A549 (cell line): ENCODE results near the gene PLD3. TPM values are rescaled to one million over a fixed set of nuclear protein-coding genes. Genes with fewer than 3 reads are reported as not detected.

Experiments used
- ATAC-seq, 2 experiments: fragments of 200-7000 bp in 1 of 2; fragments of >200 bp in 1 of 2; cut with Nextera tagmentation in 1 of 2; cut with Tn5 transposase in 1 of 2; 3 replicates each; pipeline versions ENCODE4 v1.8.0 to v1.9.1; 2018 to 2020; ENCODE audit warnings: mild to moderate bottlenecking in 1 of 2, moderate library complexity in 1 of 2
- CTCF ChIA-PET: fragments of 300-600 bp; sonication (Branson Sonifier 250); formaldehyde crosslinking; extraction: SDS; loops from one replicate; lab custom pipeline; 2021; ENCODE audit warnings: antibody characterized with exemption, inconsistent platforms; lab: Yijun Ruan, JAX
- POLR2A ChIA-PET: fragments of 350-600 bp; formaldehyde crosslinking; extraction: SDS; loops from one replicate; lab custom pipeline; 2021; ENCODE audit warnings: antibody characterized with exemption, inconsistent platforms; lab: Yijun Ruan, JAX
- DNase-seq, 2 experiments: peaks; one replicate each; pipeline versions ENCODE4 v3.0.0 to v3.0.0-alpha.2; 2011 to 2016; ENCODE audit warnings: low read depth in 1 of 2, low spot score in 1 of 2
- FAIRE-seq: peaks from 2 replicates; lab custom pipeline; 2011; peaks lifted over from hg19 to GRCh38; lab: Jason Lieb, UNC
- H3K27ac ChIP-seq, 2 experiments: fragments of >200 bp; sonication (Bioruptor Twin); formaldehyde crosslinking; 3 replicates each; pipeline ENCODE4 v1.5.1; 2016 to 2017
- H3K4me1 ChIP-seq: fragments of >200 bp; sonication (Bioruptor Twin); formaldehyde crosslinking; 3 replicates; pipeline ENCODE4 v1.6.1; 2016
- H3K4me2 ChIP-seq: fragments of >200 bp; sonication (Bioruptor Twin); formaldehyde crosslinking; 3 replicates; pipeline ENCODE4 v1.6.1; 2016
- H3K4me3 ChIP-seq: fragments of >200 bp; sonication (Bioruptor Twin); formaldehyde crosslinking; 3 replicates; pipeline ENCODE4 v1.5.1; 2016
- H3K9me3 ChIP-seq: fragments of >200 bp; sonication (Bioruptor Twin); formaldehyde crosslinking; 3 replicates; pipeline ENCODE4 v1.6.1; 2016
- CEBPB ChIP-seq, 2 experiments: fragments of >200 bp in 1 of 2; sonication (Bioruptor Twin) in 1 of 2; formaldehyde crosslinking in 1 of 2; IDR thresholded peaks; 2 replicates each; pipeline ENCODE4 v1.6.1; 2012 to 2016
- CHD4 ChIP-seq: fragments of 200-600 bp; sonication (generic); IDR thresholded peaks from 2 replicates; pipeline ENCODE4 v1.6.1; 2016; ENCODE audit warnings: antibody characterized with exemption, mild to moderate bottlenecking, borderline replicate concordance
- EHF ChIP-seq: fragments of 250-450 bp; sonication (Bioruptor Pico); IDR thresholded peaks from 2 replicates; pipeline ENCODE4 v1.5.0; 2020; ENCODE audit warnings: mild to moderate bottlenecking
- EHMT2 ChIP-seq: fragments of 200-600 bp; sonication (generic); IDR thresholded peaks from 2 replicates; pipeline ENCODE4 v1.6.1; 2016; ENCODE audit warnings: antibody characterized with exemption, low read depth, mild to moderate bottlenecking, moderate library complexity
- EP300 ChIP-seq, 2 experiments: fragments of >200 bp; sonication (Bioruptor Twin); formaldehyde crosslinking; IDR thresholded peaks; 2 replicates in 1 of 2; 3 replicates in 1 of 2; pipeline ENCODE4 v1.6.1; 2016 to 2017
- FOSB ChIP-seq: fragments of 250-450 bp; sonication (Bioruptor Pico); IDR thresholded peaks from 2 replicates; pipeline ENCODE4 v1.5.0; 2020; ENCODE audit warnings: mild to moderate bottlenecking, moderate library complexity
- FOSL2 ChIP-seq, 2 experiments: fragments of 450-650 bp in 1 of 2; fragments of >200 bp in 1 of 2; sonication (Bioruptor Twin) in 1 of 2; formaldehyde crosslinking; IDR thresholded peaks; 2 replicates each; pipeline versions ENCODE4 v1.5.0 to v1.6.1; 2016 to 2020; ENCODE audit warnings: mild to moderate bottlenecking in 1 of 2, moderate library complexity in 1 of 2
- HDAC2 ChIP-seq: fragments of 200-600 bp; sonication (generic); IDR thresholded peaks from 2 replicates; pipeline ENCODE4 v1.6.1; 2016
- HES2 ChIP-seq: fragments of >200 bp; sonication (Bioruptor Twin); formaldehyde crosslinking; IDR thresholded peaks from 2 replicates; pipeline ENCODE4 v1.6.1; 2016
- HOXA7 ChIP-seq: fragments of 250-450 bp; sonication (Bioruptor Pico); IDR thresholded peaks from 2 replicates; pipeline ENCODE4 v1.5.0; 2020; ENCODE audit warnings: mild to moderate bottlenecking, moderate library complexity
- HOXB5 ChIP-seq: fragments of 250-450 bp; sonication (Bioruptor Pico); IDR thresholded peaks from 2 replicates; pipeline ENCODE4 v1.5.0; 2020; ENCODE audit warnings: mild to moderate bottlenecking, moderate library complexity
- JUN ChIP-seq, 2 experiments: fragments of >200 bp; sonication (Bioruptor Twin); formaldehyde crosslinking; IDR thresholded peaks; 2 replicates in 1 of 2; 3 replicates in 1 of 2; pipeline ENCODE4 v1.6.1; 2016 to 2017
- KDM1A ChIP-seq: fragments of 200-600 bp; sonication (generic); IDR thresholded peaks from 2 replicates; pipeline ENCODE4 v1.6.1; 2016; ENCODE audit warnings: low read depth, mild to moderate bottlenecking
- KDM5A ChIP-seq: fragments of 200-600 bp; sonication (generic); IDR thresholded peaks from 2 replicates; pipeline ENCODE4 v1.6.1; 2016; ENCODE audit warnings: antibody characterized with exemption, mild to moderate bottlenecking
- MAFK ChIP-seq: fragments of 450-650 bp; IDR thresholded peaks from 2 replicates; pipeline ENCODE4 v1.6.1; 2014; ENCODE audit not compliant: partially characterized antibody
- NFE2L2 ChIP-seq: fragments of 150-350 bp; conservative IDR thresholded peaks from 2 replicates; pipeline ENCODE4 v1.6.1; 2014; ENCODE audit warnings: low read length
- NPAS2 ChIP-seq: fragments of 250-450 bp; sonication (Bioruptor Pico); IDR thresholded peaks from 2 replicates; pipeline ENCODE4 v1.8.0; 2022; ENCODE audit warnings: mild to moderate bottlenecking, moderate library complexity, borderline replicate concordance
- NR3C1 ChIP-seq: fragments of >200 bp; sonication (Bioruptor Twin); formaldehyde crosslinking; IDR thresholded peaks from 3 replicates; pipeline ENCODE4 v1.6.1; 2017
- PBX3 ChIP-seq: IDR thresholded peaks from 2 replicates; pipeline ENCODE4 v1.6.1; 2012
- RFX5 ChIP-seq: fragments of 450-650 bp; IDR thresholded peaks from 2 replicates; pipeline ENCODE4 v1.7.1; 2014; ENCODE audit warnings: antibody characterized with exemption, mild to moderate bottlenecking, moderate library complexity
- ZC3H11A ChIP-seq: fragments of 450-650 bp; IDR thresholded peaks from 2 replicates; pipeline ENCODE4 v1.6.1; 2014; ENCODE audit warnings: antibody characterized with exemption, mild to moderate bottlenecking
- ZFP36 ChIP-seq: fragments of 450-650 bp; IDR thresholded peaks from 2 replicates; pipeline ENCODE4 v1.6.1; 2014; ENCODE audit warnings: borderline replicate concordance; ENCODE audit not compliant: partially characterized antibody
- WGBS: methylation state at CpG from one replicate; pipeline ENCODE4 v1.1.6; 2017; ENCODE audit errors: missing lambda C conversion rate; 5-methylcytosine and 5-hydroxymethylcytosine counted together
- polyA plus RNA-seq, 4 experiments: library from polyadenylated mRNA; depleted of rRNA in 3 of 4; stranded (reverse); fragments of >200 nt; fragmentation: RNase III in 1 of 4; extraction: RNeasy Plus Mini Kit Qiagen cat#74134 plus additional on column Dnase treatment in 1 of 4; gene quantifications; 2 replicates in 3 of 4; 3 replicates in 1 of 4; pipeline ENCODE4 v1.2.3, GENCODE V29; 2011 to 2017
- TF ChIP-seq, protein P1 (sequence below): fragments of >200 bp; sonication (Bioruptor Twin); formaldehyde crosslinking; IDR thresholded peaks from 3 replicates; pipeline ENCODE4 v1.6.1; 2016
- TF ChIP-seq, protein P2 (sequence below): IDR thresholded peaks from 2 replicates; pipeline ENCODE4 v1.6.1; 2012; ENCODE audit warnings: low read depth, borderline replicate concordance
- TF ChIP-seq, protein P3 (sequence below): fragments of 150-350 bp; IDR thresholded peaks from 2 replicates; pipeline ENCODE4 v1.6.1; 2014; ENCODE audit warnings: low read depth, mild to moderate bottlenecking, low read length

Gene PLD3
- polyA plus RNA-seq, 2 of the 4 experiments (the other 2 are of a cell fraction), result 265 to 290 TPM

DNA sequence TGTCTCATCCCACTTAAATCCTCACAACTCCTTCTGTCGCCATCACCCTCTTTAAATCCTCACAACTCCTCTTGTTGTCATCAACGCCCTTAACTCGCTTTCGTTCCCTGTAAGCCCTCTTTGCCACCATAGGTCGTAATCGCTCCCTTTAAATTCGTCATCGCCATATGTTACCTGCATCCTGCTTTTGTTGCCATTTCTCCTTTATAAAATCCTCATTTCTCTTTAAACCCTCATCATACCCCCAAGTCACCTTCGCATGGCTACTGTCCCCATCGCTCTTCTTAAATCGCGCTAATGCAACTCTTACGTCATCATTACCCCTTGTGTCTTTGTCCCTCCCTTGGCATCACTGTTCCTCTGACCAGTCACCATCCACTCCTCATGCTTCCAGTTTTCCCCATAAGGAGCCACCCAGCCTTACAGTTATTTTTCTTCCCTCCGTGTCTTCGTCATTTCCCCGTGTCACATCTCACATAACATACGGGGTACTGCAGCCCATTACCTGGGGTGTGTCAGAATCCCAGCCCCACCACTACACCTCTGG lies 539 bp downstream of the PLD3 start:
- FAIRE-seq, result no peak
- TF ChIP-seq CEBPB (IDR thresholded peaks at IDR 0.05), result 0 out of 4 replicates have a peak, but pooled peaks of 1 of the 2 experiments have one; percentile 71
- no peak for TF ChIP-seq NR3C1
- TF ChIP-seq, protein P1, sequence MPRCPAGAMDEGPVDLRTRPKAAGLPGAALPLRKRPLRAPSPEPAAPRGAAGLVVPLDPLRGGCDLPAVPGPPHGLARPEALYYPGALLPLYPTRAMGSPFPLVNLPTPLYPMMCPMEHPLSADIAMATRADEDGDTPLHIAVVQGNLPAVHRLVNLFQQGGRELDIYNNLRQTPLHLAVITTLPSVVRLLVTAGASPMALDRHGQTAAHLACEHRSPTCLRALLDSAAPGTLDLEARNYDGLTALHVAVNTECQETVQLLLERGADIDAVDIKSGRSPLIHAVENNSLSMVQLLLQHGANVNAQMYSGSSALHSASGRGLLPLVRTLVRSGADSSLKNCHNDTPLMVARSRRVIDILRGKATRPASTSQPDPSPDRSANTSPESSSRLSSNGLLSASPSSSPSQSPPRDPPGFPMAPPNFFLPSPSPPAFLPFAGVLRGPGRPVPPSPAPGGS, result no peak
- no peak for TF ChIP-seq HES2
- TF ChIP-seq MAFK, result no peak
- no peak for TF ChIP-seq NFE2L2
- TF ChIP-seq KDM5A, result no peak
- no peak for TF ChIP-seq NPAS2 (CRISPR knock-in tag)
- TF ChIP-seq EP300 (IDR thresholded peaks at IDR 0.05), result no peak
- TF ChIP-seq, protein P2, sequence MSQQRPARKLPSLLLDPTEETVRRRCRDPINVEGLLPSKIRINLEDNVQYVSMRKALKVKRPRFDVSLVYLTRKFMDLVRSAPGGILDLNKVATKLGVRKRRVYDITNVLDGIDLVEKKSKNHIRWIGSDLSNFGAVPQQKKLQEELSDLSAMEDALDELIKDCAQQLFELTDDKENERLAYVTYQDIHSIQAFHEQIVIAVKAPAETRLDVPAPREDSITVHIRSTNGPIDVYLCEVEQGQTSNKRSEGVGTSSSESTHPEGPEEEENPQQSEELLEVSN, result no peak
- TF ChIP-seq EHMT2, result no peak
- TF ChIP-seq EHF (CRISPR knock-in tag), result no peak
- TF ChIP-seq HOXB5 (CRISPR knock-in tag), result no peak
- TF ChIP-seq, protein P3, sequence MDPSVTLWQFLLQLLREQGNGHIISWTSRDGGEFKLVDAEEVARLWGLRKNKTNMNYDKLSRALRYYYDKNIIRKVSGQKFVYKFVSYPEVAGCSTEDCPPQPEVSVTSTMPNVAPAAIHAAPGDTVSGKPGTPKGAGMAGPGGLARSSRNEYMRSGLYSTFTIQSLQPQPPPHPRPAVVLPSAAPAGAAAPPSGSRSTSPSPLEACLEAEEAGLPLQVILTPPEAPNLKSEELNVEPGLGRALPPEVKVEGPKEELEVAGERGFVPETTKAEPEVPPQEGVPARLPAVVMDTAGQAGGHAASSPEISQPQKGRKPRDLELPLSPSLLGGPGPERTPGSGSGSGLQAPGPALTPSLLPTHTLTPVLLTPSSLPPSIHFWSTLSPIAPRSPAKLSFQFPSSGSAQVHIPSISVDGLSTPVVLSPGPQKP, result no peak
- TF ChIP-seq FOSB (CRISPR knock-in tag), result no peak
- TF ChIP-seq HOXA7 (CRISPR knock-in tag), result 0 out of 2 replicates have a peak, but pooled peaks have one; percentile 44
- TF ChIP-seq HDAC2, result no peak
- TF ChIP-seq JUN (IDR thresholded peaks at IDR 0.05), result no peak
- TF ChIP-seq ZFP36, result no peak
- no peak for TF ChIP-seq FOSL2 (IDR thresholded peaks at IDR 0.05)
- TF ChIP-seq FOSL2 (CRISPR knock-in tag; IDR thresholded peaks at IDR 0.05), result peak; percentile 57
- TF ChIP-seq ZC3H11A, result no peak
- no peak for TF ChIP-seq KDM1A
- TF ChIP-seq CHD4, result no peak
- TF ChIP-seq, all 56 proteins: peak for 3
- Histone ChIP-seq H3K9me3 (no peaks in the 10 kb centered on the region), H3K4me1 (peaks cover 8% of the 10 kb centered on the region), H3K27ac (peak overlapping the region; percentile 74 to 81), H3K4me2 (peak overlapping the region; percentile 77), H3K4me3 (peak overlapping the region; percentile 80)
- ChIA-PET POLR2A (interaction anchor here (0.8 to 1.8 kb wide), 13 partner anchors 12 to 516 kb away, joined by 3 to 19 read pairs (median 7); partner anchors contain the start of genes BLVRB and SERTAD1), CTCF (interaction anchor here (1.1 to 3.8 kb wide), 4 partner anchors 13 to 44 kb away, joined by 3 to 24 read pairs (median 5); no protein-coding TSS in a partner anchor)
- peak; percentile 83 to 89 for DNase-seq
- peak in 1 of 2 experiments; percentile 21; a peak in 2 of 6 replicates for ATAC-seq
- WGBS, result 5% methylated on average over 17 of the region's 17 CpGs

DNA sequence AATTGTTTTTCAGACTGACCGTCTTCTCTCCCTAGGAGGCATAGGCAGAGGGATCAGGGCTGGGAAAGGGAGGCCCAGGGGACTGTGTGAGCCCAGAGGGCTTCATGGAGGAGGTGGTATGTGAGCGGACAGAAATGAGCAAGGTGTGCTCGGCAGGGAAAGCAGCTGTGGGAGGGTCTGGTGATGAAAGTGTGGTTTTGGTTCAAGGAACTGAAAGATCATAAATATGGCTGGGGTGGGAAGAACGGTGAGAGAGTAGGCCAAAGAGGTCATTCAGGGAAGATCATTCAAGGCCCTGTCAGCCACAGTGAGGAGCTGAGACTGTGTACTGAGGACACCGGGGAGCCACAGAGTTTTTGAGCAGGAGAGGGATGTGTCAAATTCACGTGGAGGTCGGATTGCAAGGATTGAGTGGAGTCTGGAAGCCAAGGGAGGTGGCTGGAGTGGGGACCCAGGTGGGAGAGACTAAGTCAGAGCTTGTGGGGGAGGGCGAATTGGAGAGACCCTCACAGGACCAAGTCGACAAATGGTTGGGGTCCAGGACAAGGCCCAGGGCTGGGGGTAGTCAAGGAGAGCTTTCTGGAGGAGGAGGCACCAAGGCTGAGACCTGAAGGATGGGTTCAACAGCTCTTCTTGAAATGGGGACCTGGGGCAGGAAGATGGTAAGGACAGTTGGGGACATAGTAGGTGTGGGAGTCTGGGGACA lies 7.6 kb downstream of the PLD3 start:
- no peak overlapping the region for H3K4me2 ChIP-seq
- CTCF ChIA-PET, result interaction anchor here (0.5 to 2.5 kb wide), 14 partner anchors 9 to 278 kb away, joined by 3 to 11 read pairs (median 3); partner anchors contain the start of gene SERTAD1
- no peak for FAIRE-seq
- TF ChIP-seq ZFP36 (peak; percentile 38), RFX5 (no peak), PBX3 (no peak)
- DNase-seq, result no peak
- WGBS, result 77% methylated on average over 9 of the region's 9 CpGs
- no peak for ATAC-seq
- no peaks in the 10 kb centered on the region for H3K9me3 ChIP-seq
- POLR2A ChIA-PET, result interaction anchor here (1.1 kb wide), 1 partner anchor 10 kb away, joined by 5 read pairs; no protein-coding TSS in a partner anchor
- H3K27ac ChIP-seq, result no peak overlapping the region
- no peak overlapping the region for H3K4me3 ChIP-seq
- H3K4me1 ChIP-seq, result no peaks in the 10 kb centered on the region
